ENCODE data around the gene CENPK.

GRCh38 chr5:65480306-65480865 is 82.6 kb downstream of the CENPK start:
- TF ChIP-seq CTCF (IDR thresholded peaks at IDR 0.05 in 8 of 11, conservative IDR thresholded peaks at IDR 0.05 in 3 of 11) (no peak), POLR2A (IDR thresholded peaks at IDR 0.05) (no peak), POLR2AphosphoS5 (IDR thresholded peaks at IDR 0.05) (no peak)
